GM23338 (cell line): ENCODE results near the gene IRF1. TPM values are rescaled to one million over a fixed set of nuclear protein-coding genes. Genes with fewer than 3 reads are reported as not detected.

ENCODE experiments used
- ATAC-seq: fragments of 200-7000 bp; cut with Tn5 transposase; 3 replicates; pipeline ENCODE4 v1.9.1; 2020
- DNase-seq: peaks from one replicate; pipeline ENCODE4 v3.0.0-alpha.2; 2015; ENCODE audit warnings: low spot score
- H2AFZ ChIP-seq: fragments of 200-600 bp; sonication (generic); 2 replicates; pipeline ENCODE4 v1.8.0; 2016; ENCODE audit warnings: antibody characterized with exemption, mild to moderate bottlenecking, moderate library complexity
- H3F3A ChIP-seq: fragments of 200-600 bp; sonication (generic); replicated peaks from 2 replicates; pipeline ENCODE4 v1.8.0; 2017; ENCODE audit warnings: antibody characterized with exemption, mixed run types, low read depth
- H3K27ac ChIP-seq: fragments of 200-600 bp; sonication (generic); 2 replicates; pipeline ENCODE4 v1.6.1; 2016; ENCODE audit warnings: low read depth
- H3K27me3 ChIP-seq: fragments of 200-600 bp; sonication (generic); 2 replicates; pipeline ENCODE4 v1.8.0; 2016; ENCODE audit warnings: mild to moderate bottlenecking, mixed run types, moderate library complexity; ENCODE audit not compliant: insufficient read depth
- H3K36me3 ChIP-seq: fragments of 200-600 bp; sonication (generic); 2 replicates; pipeline ENCODE4 v1.8.0; 2016; ENCODE audit warnings: mild to moderate bottlenecking; ENCODE audit not compliant: insufficient read depth
- H3K4me1 ChIP-seq: fragments of 200-600 bp; sonication (generic); 2 replicates; pipeline ENCODE4 v1.8.0; 2016; ENCODE audit warnings: mild to moderate bottlenecking, moderate library complexity; ENCODE audit not compliant: insufficient read depth
- H3K4me2 ChIP-seq: fragments of 200-600 bp; sonication (generic); 2 replicates; pipeline ENCODE4 v1.7.1; 2017; ENCODE audit warnings: mixed run types
- H3K4me3 ChIP-seq: fragments of 200-600 bp; sonication (generic); 2 replicates; pipeline ENCODE4 v1.6.1; 2016; ENCODE audit warnings: mixed run types
- H3K79me2 ChIP-seq: fragments of 200-600 bp; sonication (generic); replicated peaks from 2 replicates; pipeline ENCODE4 v1.8.0; 2017; ENCODE audit warnings: mild to moderate bottlenecking; ENCODE audit not compliant: insufficient read depth
- H3K9me2 ChIP-seq: fragments of 200-600 bp; sonication (generic); 2 replicates; pipeline ENCODE4 v1.8.0; 2017; ENCODE audit not compliant: insufficient read depth
- H4K20me1 ChIP-seq: fragments of 200-600 bp; sonication (generic); replicated peaks from 2 replicates; pipeline ENCODE4 v1.8.0; 2017; ENCODE audit warnings: mild to moderate bottlenecking; ENCODE audit not compliant: insufficient read depth
- H3K27ac Mint-ChIP-seq: 2 replicates; pipeline ENCODE4 v1.8.0; 2020; ENCODE audit warnings: inconsistent platforms, mild to moderate bottlenecking, moderate library complexity, mixed read lengths
- H3K27me3 Mint-ChIP-seq: 3 replicates; pipeline ENCODE4 v1.8.0; 2022; ENCODE audit warnings: low read depth, mild to moderate bottlenecking, moderate library complexity, mixed read lengths, inconsistent platforms; ENCODE audit not compliant: insufficient read depth, poor library complexity
- H3K36me3 Mint-ChIP-seq: 3 replicates; pipeline ENCODE4 v1.8.0; 2021; ENCODE audit warnings: low read depth, mild to moderate bottlenecking, inconsistent platforms, moderate library complexity, mixed read lengths
- H3K4me1 Mint-ChIP-seq: 3 replicates; pipeline ENCODE4 v1.8.0; 2020; ENCODE audit warnings: mild to moderate bottlenecking, inconsistent platforms, mixed read lengths
- H3K4me3 Mint-ChIP-seq: 3 replicates; pipeline ENCODE4 v1.8.0; 2021; ENCODE audit warnings: moderate library complexity, mild to moderate bottlenecking, inconsistent platforms, mixed read lengths
- H3K9me3 Mint-ChIP-seq: 3 replicates; pipeline ENCODE4 v1.8.0; 2020; ENCODE audit warnings: moderate library complexity, mild to moderate bottlenecking, inconsistent platforms, mixed read lengths
- CREB1 ChIP-seq: fragments of 250-450 bp; sonication (Bioruptor Pico); IDR thresholded peaks from 2 replicates; pipeline ENCODE4 v1.5.0; 2020; ENCODE audit warnings: low read depth, mild to moderate bottlenecking, moderate library complexity
- CTCF ChIP-seq, 2 experiments: fragments of 200-600 bp in 1 of 2; sonication (generic) in 1 of 2; conservative IDR thresholded peaks; 2 replicates each; pipeline versions ENCODE4 v1.5.1 to v1.6.1; 2016 to 2017; ENCODE audit warnings: antibody characterized with exemption in 2 of 2, low read depth in 2 of 2, mild to moderate bottlenecking in 2 of 2, moderate library complexity in 1 of 2
- ETS1 ChIP-seq: IDR thresholded peaks from 2 replicates; pipeline ENCODE4 v1.6.1; 2016; ENCODE audit warnings: antibody characterized with exemption
- EZH2phosphoT487 ChIP-seq: fragments of 200-600 bp; sonication (generic); IDR thresholded peaks from one replicate; pipeline ENCODE4 v1.8.1; 2018; ENCODE audit warnings: antibody characterized with exemption; ENCODE audit not compliant: unreplicated experiment
- JUNB ChIP-seq: IDR thresholded peaks from one replicate; pipeline ENCODE4 v1.6.1; 2016; ENCODE audit warnings: antibody characterized with exemption; ENCODE audit not compliant: unreplicated experiment
- NANOG ChIP-seq: IDR thresholded peaks from 2 replicates; pipeline ENCODE4 v1.6.1; 2016; ENCODE audit warnings: antibody characterized with exemption, borderline replicate concordance
- POLR2AphosphoS5 ChIP-seq: IDR thresholded peaks from 2 replicates; pipeline ENCODE4 v1.6.1; 2016; ENCODE audit warnings: antibody characterized with exemption, low read depth
- REST ChIP-seq: IDR thresholded peaks from one replicate; pipeline ENCODE4 v1.6.1; 2018; ENCODE audit warnings: antibody characterized with exemption; ENCODE audit not compliant: unreplicated experiment
- STAT1 ChIP-seq: IDR thresholded peaks from one replicate; pipeline ENCODE4 v1.6.1; 2016; ENCODE audit warnings: antibody characterized with exemption; ENCODE audit not compliant: unreplicated experiment
- ZNF114 ChIP-seq: fragments of 250-450 bp; sonication (Bioruptor Pico); IDR thresholded peaks from 2 replicates; pipeline ENCODE4 v1.5.0; 2020; ENCODE audit warnings: mild to moderate bottlenecking, moderate library complexity
- ZNF331 ChIP-seq: fragments of 250-450 bp; sonication (Bioruptor Pico); IDR thresholded peaks from 2 replicates; pipeline ENCODE4 v1.5.0; 2020; ENCODE audit warnings: low read depth, mild to moderate bottlenecking, moderate library complexity
- ZNF462 ChIP-seq: fragments of 250-450 bp; sonication (Bioruptor Pico); IDR thresholded peaks from 2 replicates; pipeline ENCODE4 v1.5.0; 2020; ENCODE audit warnings: mild to moderate bottlenecking, moderate library complexity
- polyA plus RNA-seq: library from polyadenylated mRNA; unstranded; fragments of >200 nt; fragmentation: Nextera tagmentation; extraction: Ambion mirVana; gene quantifications from 2 replicates; pipeline ENCODE4 v1.2.1, GENCODE V29; 2016
- total RNA-seq: library from RNA; depleted of rRNA; stranded (reverse); fragments of >200 nt; shearing (Covaris generic); gene quantifications from 2 replicates; pipeline ENCODE4 v1.2.3, GENCODE V29; 2014

The IRF1 gene
- total and polyA plus RNA-seq, 2 experiments from 2014 or later, result 6.9 to 8.6 TPM

GRCh38 chr5:132435886-132436285 lies 54.7 kb downstream of the IRF1 start:
- DNase-seq, result no peak
- no peak overlapping the region for H3K27ac Mint-ChIP-seq

More at GRCh38 chr5:132435886-132436285, 54.7 kb downstream of the IRF1 start:
- Mint-ChIP-seq H3K4me3 (no peak overlapping the region), H3K4me1 (peaks cover 25% of the 10 kb centered on the region), H3K9me3 (no peaks in the 10 kb centered on the region), H3K36me3 (no peaks in the 10 kb centered on the region), H3K27me3 (peaks cover 3% of the 10 kb centered on the region)
- peaks cover 3% of the 10 kb centered on the region; the same call in 1 of the 2 replicates for H3K4me1 ChIP-seq
- H3K36me3 ChIP-seq, result no peaks in the 10 kb centered on the region
- H3K27me3 ChIP-seq, result no peaks in the 10 kb centered on the region
- no peak overlapping the region for H3K27ac ChIP-seq
- ATAC-seq, result no peak
- no peak for TF ChIP-seq CTCF (conservative IDR thresholded peaks at IDR 0.05; ENCODE audit: low read depth in 2 of 2)
- no peak for TF ChIP-seq ZNF462 (CRISPR knock-in tag)
- no peak for TF ChIP-seq EZH2phosphoT487
- TF ChIP-seq POLR2AphosphoS5, result no peak
- no peak for TF ChIP-seq ETS1
- no peak for TF ChIP-seq REST
- no peak for TF ChIP-seq NANOG
- no peak for TF ChIP-seq ZNF331 (CRISPR knock-in tag)
- no peak for TF ChIP-seq JUNB
- no peak for TF ChIP-seq CREB1 (CRISPR knock-in tag)
- TF ChIP-seq ZNF114 (CRISPR knock-in tag), result no peak
- no peak for TF ChIP-seq STAT1
- H3K4me2 ChIP-seq, result no peak overlapping the region
- H3F3A ChIP-seq, result no peaks in the 10 kb centered on the region
- H3K9me2 ChIP-seq, result no peaks in the 10 kb centered on the region
- no peaks in the 10 kb centered on the region for H3K79me2 ChIP-seq
- H4K20me1 ChIP-seq, result no peaks in the 10 kb centered on the region
- no peak overlapping the region for H2AFZ ChIP-seq
- no peak overlapping the region for H3K4me3 ChIP-seq
